ENCODE data around the gene MEIS1.

GRCh38 chr2:66572391-66572790 is 137.5 kb downstream of the MEIS1 start:
- TF ChIP-seq CTCF (IDR thresholded peaks at IDR 0.05; ENCODE audit: extremely low read depth in 1 of 2, insufficient read depth in 1 of 2, low read depth in 1 of 2, low read length in 2 of 2) (no peak), POLR2AphosphoS5 (IDR thresholded peaks at IDR 0.05; ENCODE audit: insufficient read depth, low read depth, low read length) (no peak), MAX (IDR thresholded peaks at IDR 0.05; ENCODE audit: insufficient read depth, insufficient read length) (no peak), EZH2 (IDR thresholded peaks at IDR 0.05; ENCODE audit: borderline replicate concordance, low read depth, low read length, severe bottlenecking) (no peak), POLR2A (IDR thresholded peaks at IDR 0.05; ENCODE audit: low read depth, low read length) (no peak), MYC (IDR thresholded peaks at IDR 0.05; ENCODE audit: low read depth, low read length) (no peak), FOS (IDR thresholded peaks at IDR 0.05; ENCODE audit: borderline replicate concordance, insufficient read depth, low read length) (no peak)

Data from endothelial cell of umbilical vein (primary cell).